Measurements from ENCODE around the gene KDM6A. TPM values are rescaled to one million over a fixed set of nuclear protein-coding genes. Genes with fewer than 3 reads are reported as not detected.

Gene KDM6A
- total and polyA plus RNA-seq, 2 of the 13 experiments (the other 11 are each of a cell fraction or from before 2014, with no cell fraction given) = 16.7 to 18.2 TPM

DNA sequence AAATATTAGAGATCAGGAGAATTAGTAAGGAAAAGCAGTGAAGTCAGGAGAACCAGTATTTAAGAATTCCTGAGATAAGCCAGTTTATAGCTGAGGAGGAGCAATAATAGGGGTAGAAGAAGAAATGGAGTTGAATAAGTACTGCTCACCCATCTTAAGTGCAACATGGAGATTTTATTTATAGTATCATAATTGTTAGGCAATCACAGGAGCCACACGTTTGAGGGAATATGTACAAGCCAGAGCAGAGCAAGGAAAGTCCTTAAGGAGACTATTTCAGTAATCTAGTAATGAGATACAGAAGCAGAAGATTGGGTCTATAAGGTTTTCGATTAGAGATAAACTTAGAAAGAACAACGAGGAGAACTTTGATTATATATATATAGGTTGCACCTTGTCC is 145.0 kb downstream of the KDM6A start:
- Histone ChIP-seq H3K27me3 (ENCODE audit: control insufficient read depth in 1 of 2, insufficient read depth in 2 of 2, low read length in 2 of 2) (no peaks in the 10 kb centered on the region), H3K4me3 (replicated peaks in 1 of 3; ENCODE audit: insufficient read depth in 1 of 3, low read depth in 2 of 3, low read length in 3 of 3) (no peak overlapping the region), H3K9me3 (ENCODE audit: low read length) (no peaks in the 10 kb centered on the region), H3K4me2 (ENCODE audit: low read depth, low read length) (no peak overlapping the region), H3K36me3 (replicated peaks in 1 of 2; ENCODE audit: control insufficient read depth in 1 of 2, insufficient read depth in 2 of 2, low read length in 2 of 2) (no peaks in the 10 kb centered on the region), H3K9ac (ENCODE audit: insufficient read depth, low read depth, low read length) (no peak overlapping the region), H4K20me1 (ENCODE audit: insufficient read depth, low read length) (0 out of 2 replicates have a peak, but pooled peaks cover 2% of the 10 kb centered on the region), H3K4me1 (ENCODE audit: insufficient read depth, low read length) (peaks cover 26% of the 10 kb centered on the region), H3K27ac (ENCODE audit: extremely low read length, insufficient read depth, low read length) (no peak overlapping the region), H3K79me2 (ENCODE audit: insufficient read depth, low read length) (peaks cover 28% of the 10 kb centered on the region), H2AFZ (ENCODE audit: low read length) (no peak overlapping the region)
- intact Hi-C loops (cut with micrococcal nuclease; ENCODE audit: unreplicated experiment) (no loop called here), in situ Hi-C loops (cut with HindIII; ENCODE audit: extremely low pct_ligation_motif_present, low pct_unique_long_range_greater_than_20kb) (no loop called here)
- DNase-seq (ENCODE audit: low spot score) (no peak), ATAC-seq (no peak), FAIRE-seq (no peak)
- POLR2A ChIA-PET = no interaction called here
- BruUV-seq (replicated peaks) = no TSS peak
- 87% methylated on average over 3 of the region's 3 CpGs for WGBS (ENCODE audit: low lambda C conversion rate)
- CTCF ChIA-PET (ENCODE audit: low intra/inter-chr PET ratio, low total read pairs) = no interaction called here
- TF ChIP-seq ZNF503 (CRISPR knock-in tag; IDR thresholded peaks at IDR 0.05) = no peak
- no peak for TF ChIP-seq XRCC5 (optimal IDR thresholded peaks at IDR 0.05; ENCODE audit: low read length)
- no peak for TF ChIP-seq ZNF292 (CRISPR knock-in tag; IDR thresholded peaks at IDR 0.05; ENCODE audit: borderline replicate concordance, low read depth)
- TF ChIP-seq ELF4 (CRISPR knock-in tag; IDR thresholded peaks at IDR 0.05; ENCODE audit: borderline replicate concordance) = no peak
- TF ChIP-seq GABPA (IDR thresholded peaks at IDR 0.05; ENCODE audit: low read depth, low read length) = no peak
- TF ChIP-seq GABPA (CRISPR knock-in tag; IDR thresholded peaks at IDR 0.05; ENCODE audit: low read depth) = no peak
- TF ChIP-seq MAZ (IDR thresholded peaks at IDR 0.05; ENCODE audit: borderline replicate concordance, low read depth, low read length) = no peak
- TF ChIP-seq MAZ (CRISPR knock-in tag; IDR thresholded peaks at IDR 0.05; ENCODE audit: low read depth) = no peak
- no peak for TF ChIP-seq MIER2 (CRISPR knock-in tag; IDR thresholded peaks at IDR 0.05)
- TF ChIP-seq ZBTB33 (CRISPR knock-in tag; IDR thresholded peaks at IDR 0.05) = no peak
- no peak for TF ChIP-seq ZNF790 (CRISPR knock-in tag; IDR thresholded peaks at IDR 0.05; ENCODE audit: borderline replicate concordance)
